ENCODE measurements around the gene RBPMS2.

The RBPMS2 gene

DNA sequence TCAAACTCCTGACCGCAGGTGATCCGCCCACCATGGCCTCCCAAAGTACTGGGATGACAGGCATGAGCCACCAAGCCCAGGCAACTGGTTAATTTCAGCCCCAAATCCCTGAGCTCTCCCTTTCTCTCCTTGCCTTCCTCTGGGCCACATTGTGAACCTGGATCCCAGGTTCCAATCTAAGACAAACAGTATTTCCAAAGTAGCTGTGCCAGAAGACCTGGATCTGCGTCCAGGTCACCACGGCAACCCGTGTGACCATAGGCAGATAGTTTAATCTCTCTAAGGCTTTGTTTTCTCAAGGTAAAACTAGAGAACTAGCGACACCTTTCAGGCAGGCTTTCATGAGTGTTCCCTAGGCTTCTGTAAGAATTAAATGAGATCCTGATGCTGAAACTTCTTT lies 5.9 kb upstream of the RBPMS2 start:
- DNase-seq = no peak

DNA sequence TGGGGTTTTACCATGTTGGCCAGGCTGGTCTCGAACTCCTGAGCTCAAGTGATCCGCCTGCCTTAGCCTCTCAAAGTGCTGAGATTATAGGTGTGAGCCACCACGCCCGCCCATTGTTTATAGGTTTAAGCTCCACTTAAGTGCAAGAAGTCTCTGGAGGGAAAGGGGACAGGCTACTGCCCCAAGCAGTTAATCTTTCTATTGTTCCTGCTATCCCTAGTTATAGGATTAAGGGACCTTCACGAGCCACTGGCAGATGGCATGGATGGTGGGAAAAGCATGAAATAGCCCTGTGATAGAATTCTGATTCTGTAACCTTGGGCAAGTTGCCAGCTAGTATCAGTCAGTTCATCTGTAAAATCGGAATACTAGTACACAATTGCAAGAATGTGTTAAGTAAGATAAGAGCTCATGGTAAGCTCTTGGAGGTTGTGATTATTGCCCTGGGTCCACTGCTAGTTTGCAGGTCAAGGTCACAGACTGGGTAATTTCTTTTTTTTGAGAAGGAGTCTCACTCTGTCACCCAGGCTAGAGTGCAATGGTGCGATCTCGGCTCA lies 5.3 kb upstream of the RBPMS2 start:
- no peak for DNase-seq

- no peak for DNase-seq
Measured at GRCh38 chr15:64779630-64780029, 4.2 kb upstream of the RBPMS2 start.

- no peak for DNase-seq
Measured at GRCh38 chr15:64779024-64779423, 3.6 kb upstream of the RBPMS2 start.

GRCh38 chr15:64776402-64776786 lies 1.0 kb upstream of the RBPMS2 start:
- no peak for DNase-seq

- DNase-seq = no peak
Measured at GRCh38 chr15:64774629-64775493, 528 bp downstream of the RBPMS2 start.

GRCh38 chr15:64774037-64774628 lies 1.3 kb downstream of the RBPMS2 start:
- DNase-seq = no peak

DNA sequence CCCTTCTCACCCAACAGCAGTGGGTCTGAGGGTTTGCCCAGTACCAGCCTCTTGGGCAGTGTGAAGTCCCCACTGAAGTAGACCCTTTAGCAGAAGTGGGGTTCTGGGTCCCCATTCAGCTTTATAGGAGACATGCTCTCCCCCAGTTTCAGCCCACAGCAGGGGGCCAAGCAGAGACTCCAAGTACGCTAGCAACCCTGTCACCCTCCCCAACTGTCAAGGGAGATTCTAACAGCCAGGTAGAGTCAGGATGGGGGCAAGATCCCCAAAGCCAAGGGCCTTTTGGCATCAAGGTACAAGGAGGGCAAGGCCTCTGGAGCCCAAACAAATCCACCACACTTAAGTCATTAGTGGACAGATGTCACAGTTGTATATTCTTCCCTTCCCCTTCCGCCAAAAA lies 1.8 kb downstream of the RBPMS2 start:
- DNase-seq = no peak

DNA sequence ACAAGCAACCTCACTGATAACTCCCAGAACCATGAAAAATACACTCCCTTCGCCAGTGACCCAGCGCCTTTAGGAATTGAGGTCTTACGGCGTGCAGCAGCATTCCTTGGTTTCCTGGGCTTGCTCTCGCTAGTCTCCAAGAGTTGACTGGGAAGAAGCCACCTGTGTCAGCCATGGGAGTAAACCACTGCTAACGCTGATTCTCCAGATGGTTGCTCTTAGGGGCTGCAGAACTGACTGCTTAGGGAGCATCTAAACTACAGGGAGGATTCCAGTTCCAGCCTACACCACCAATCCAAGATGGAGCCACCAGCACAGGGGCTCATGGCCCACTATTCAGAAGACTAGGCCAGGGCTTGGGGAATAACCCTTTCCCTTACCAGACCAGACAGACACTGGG lies 2.4 kb downstream of the RBPMS2 start:
- DNase-seq = no peak

GRCh38 chr15:64772488-64772887 lies 2.9 kb downstream of the RBPMS2 start:
- no peak for DNase-seq

GRCh38 chr15:64770626-64771025 lies 4.8 kb downstream of the RBPMS2 start:
- no peak for DNase-seq

GRCh38 chr15:64767203-64767602 lies 8.2 kb downstream of the RBPMS2 start:
- no peak for DNase-seq

- DNase-seq = no peak
Measured at GRCh38 chr15:64766058-64766457, 9.3 kb downstream of the RBPMS2 start.

DNA sequence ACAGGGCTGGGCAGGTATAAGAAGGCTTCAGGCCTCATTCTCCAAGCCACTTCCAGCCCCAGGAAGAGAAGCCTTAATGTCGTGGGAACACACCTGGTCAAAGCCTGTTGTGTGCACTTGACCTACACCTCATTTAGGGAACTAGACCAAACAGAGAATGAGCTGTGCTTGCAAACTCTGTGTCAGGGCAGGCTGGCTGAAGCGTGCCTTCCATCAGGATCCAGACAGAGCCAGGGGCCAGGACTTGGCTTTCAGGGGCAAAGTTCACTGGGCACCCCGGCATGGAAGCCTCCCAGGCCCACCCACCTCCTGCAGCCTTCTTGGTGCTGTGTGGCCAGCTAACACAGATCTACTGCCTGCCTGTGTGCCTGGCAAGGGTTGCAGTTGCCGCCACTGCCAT lies 11.5 kb downstream of the RBPMS2 start:
- no peak for DNase-seq

- no peak for DNase-seq
Measured at GRCh38 chr15:64763462-64763861, 11.9 kb downstream of the RBPMS2 start.

DNA sequence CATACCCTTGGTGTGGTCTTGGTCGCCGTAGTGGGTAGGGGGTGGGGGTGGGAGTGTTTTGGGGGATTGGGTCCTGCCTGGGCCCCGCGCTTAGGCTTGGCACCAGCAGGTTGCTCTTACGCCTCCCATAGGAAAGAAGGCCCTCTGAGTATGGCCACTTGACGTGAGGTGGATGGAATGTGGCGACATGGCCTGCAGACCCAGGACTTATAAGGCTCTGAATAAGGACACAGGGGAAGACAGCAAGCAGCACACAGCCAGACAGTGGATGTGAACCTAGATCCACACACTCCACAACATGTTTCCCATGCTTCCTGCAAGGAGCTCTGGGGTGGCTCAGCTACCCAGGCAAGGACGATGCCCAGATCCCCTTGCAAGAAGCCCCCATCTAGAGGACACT lies 12.4 kb downstream of the RBPMS2 start:
- DNase-seq = no peak

DNA sequence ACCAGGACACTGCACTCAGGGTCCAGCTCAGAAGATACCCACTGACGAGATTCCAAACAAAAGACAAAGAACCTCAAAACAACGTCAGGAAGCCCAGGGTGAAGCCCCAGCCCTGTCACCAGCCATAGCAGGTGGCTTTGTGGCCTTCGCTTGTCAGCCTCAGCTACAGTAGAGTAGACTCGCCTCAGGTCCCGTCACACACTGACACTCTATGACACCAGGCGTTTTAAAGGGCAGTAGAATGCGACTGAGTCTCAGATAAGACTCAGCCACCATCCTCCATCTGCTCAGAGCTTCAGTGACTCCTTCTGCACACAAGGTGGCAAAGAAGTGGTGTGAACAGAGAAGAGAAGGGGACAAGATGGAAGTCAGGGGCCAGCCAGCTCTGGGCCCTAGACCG lies 12.8 kb downstream of the RBPMS2 start:
- no peak for DNase-seq

DNA sequence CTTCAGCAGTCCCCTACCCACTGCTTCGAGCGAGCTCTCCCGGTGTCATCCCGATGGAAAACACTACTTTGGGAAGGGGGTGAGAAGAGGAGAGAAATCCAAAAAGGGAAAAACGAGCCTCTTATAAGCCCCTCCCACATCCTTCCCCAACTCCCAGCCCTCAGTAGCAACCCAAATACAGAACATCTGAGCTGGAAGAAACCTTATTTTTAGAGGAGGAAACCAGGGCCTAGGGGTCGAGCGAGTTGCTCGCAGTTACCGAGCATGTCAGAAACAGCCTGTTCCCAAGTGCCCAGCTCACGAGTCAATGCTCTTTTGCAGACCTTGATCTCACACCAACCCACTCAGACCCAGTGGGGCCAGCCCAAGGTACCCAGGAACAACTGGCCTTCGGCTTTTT lies 14.2 kb downstream of the RBPMS2 start:
- DNase-seq = no peak

GRCh38 chr15:64760056-64760455 lies 15.3 kb downstream of the RBPMS2 start:
- no peak for DNase-seq

- no peak for DNase-seq
Measured at GRCh38 chr15:64755427-64755940, 19.9 kb downstream of the RBPMS2 start.

DNA sequence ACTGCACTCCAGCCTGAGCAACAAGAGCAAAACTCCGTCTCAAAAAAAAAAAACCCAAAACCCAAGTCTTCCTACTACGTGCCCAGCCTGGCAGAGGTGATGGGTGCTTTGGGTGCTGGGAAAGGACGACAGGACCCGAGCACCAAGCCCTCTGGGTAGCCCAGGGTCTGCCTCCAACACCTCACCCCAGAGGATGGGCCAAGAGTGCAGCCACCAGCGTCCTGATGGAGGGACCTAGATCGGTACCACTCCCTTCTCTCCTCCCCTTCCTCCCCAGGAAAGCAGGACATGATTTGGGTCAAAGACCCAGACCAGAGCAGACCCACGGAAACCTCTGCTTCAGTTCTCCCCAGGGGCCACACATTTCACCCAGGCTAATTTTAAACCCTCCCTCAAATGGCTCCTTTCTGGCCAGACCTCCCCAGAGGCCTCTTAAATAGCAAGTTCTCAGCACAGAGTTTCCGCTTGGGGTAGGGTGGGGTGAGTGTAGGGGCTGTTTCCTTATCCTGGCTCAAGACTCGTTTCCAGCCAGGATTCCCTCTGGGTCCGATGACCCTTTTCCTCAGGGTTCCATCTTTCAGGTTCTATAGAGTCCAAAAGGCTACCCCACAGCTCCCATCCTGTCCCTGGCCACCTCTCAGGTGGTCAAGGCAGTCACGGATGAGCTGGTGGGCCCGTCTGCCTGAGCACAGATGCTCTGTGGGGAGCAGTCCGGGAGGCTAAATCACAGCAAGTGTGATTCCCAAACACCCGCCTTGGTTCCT lies 20.5 kb downstream of the RBPMS2 start:
- DNase-seq = no peak

GRCh38 chr15:64753480-64754185 lies 21.8 kb downstream of the RBPMS2 start:
- DNase-seq = no peak

- no peak for DNase-seq
Measured at GRCh38 chr15:64751464-64751863, 23.9 kb downstream of the RBPMS2 start.
